22Rv1 (cell line): ENCODE results near the gene ZNF865.

Source experiments
- H3K27ac ChIP-seq: fragments of 450-650 bp; 2 replicates; pipeline ENCODE4 v1.5.1; 2017
- CTCF ChIP-seq: fragments of 450-650 bp; IDR thresholded peaks from 2 replicates; pipeline ENCODE4 v1.5.1; 2017; ENCODE audit warnings: mild to moderate bottlenecking
- ZFX ChIP-seq: fragments of 450-650 bp; IDR thresholded peaks from 2 replicates; pipeline ENCODE4 v1.6.1; 2017; ENCODE audit warnings: antibody characterized with exemption, borderline replicate concordance

Gene ZNF865

GRCh38 chr19:55641426-55642152 is 36.1 kb downstream of the ZNF865 start:
- H3K27ac ChIP-seq: peak overlapping the region; percentile 97
- TF ChIP-seq CTCF (no peak), ZFX (no peak)

DNA sequence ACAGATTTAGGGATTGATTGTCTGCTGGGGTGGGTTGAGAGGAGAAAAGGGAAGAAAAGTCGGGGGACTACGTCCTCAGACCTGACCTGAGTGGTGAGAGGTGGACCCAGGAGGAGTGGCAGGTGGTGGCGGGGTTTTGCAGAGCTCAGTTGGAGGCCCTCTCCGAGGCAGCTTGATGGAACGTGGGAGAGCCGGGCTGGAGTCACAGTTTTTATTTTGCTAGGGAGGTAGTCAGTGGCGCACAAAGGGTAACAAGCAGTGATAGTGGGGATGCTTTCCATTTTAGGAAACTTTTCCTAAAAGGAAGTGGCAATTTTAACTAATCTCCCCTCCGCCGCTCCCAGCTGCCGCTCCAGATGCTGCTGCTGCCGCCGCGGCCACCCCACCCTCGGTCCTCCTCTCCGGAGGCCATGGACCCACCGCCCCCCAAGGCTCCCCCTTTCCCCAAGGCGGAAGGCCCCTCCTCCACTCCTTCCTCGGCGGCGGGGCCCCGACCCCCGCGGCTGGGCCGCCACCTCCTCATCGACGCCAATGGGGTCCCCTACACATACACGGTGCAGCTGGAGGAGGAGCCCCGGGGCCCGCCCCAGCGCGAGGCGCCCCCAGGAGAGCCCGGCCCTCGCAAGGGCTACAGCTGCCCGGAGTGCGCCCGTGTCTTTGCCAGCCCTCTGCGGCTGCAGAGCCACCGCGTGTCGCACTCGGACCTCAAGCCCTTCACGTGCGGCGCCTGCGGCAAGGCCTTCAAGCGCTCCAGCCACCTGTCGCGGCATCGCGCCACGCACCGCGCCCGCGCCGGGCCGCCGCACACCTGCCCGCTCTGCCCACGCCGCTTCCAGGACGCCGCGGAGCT is 36.9 kb downstream of the ZNF865 start:
- peak overlapping the region; percentile 97 for H3K27ac ChIP-seq
- TF ChIP-seq CTCF (no peak), ZFX (no peak)

GRCh38 chr19:55643003-55643886 is 37.8 kb downstream of the ZNF865 start, which contains the start of gene ZNF581:
Gene ZNF581 (plus strand): TSS chr19:55643649. CDS start chr19:55644572, 923 bp downstream.
- TF ChIP-seq CTCF: no peak
- TF ChIP-seq ZFX: no peak
- peak within 1 kb of the TSS; percentile 97 for H3K27ac ChIP-seq

DNA sequence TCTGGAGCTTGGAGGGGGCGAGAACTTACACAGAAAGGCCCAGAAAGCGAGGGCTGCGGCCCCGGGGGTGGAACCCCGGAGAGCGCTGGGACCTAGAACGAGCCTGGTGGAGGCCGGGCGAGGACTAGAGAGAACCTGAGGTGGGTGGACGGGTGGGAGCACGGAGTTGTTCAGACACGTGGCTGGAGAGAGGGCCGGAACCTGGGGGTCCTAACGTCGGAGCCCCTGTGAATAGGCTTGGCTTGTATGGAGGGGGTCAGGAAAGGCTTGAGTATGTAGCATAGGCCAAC is 38.4 kb downstream of the ZNF865 start:
- TF ChIP-seq CTCF: no peak
- no peak for TF ChIP-seq ZFX
- H3K27ac ChIP-seq: peak overlapping the region; percentile 97

DNA sequence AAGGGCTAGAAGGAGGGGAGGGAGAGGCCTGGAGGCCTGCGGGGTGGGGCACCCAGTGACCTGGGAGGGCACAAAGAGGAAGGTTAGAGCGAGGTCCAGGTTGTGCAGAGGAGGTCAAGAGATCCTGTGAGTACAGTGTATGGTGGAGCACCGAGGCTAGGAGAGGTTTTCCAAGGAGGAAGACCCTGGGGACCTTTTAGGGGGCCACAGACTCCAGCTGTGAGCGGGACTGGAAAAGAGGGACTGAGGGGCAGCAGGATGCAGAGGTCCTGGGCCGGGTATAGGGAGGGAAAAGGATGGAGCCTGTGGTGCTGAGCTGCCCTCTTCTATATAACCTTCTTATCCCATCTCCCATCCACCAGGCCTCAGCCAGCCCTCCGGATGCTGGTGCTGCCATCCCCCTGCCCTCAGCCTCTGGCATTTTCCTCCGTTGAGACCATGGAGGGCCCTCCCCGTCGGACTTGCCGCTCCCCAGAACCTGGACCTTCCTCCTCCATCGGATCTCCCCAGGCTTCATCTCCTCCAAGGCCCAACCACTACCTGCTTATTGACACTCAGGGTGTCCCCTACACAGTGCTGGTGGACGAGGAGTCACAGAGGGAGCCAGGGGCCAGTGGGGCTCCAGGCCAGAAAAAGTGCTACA is 38.9 kb downstream of the ZNF865 start:
- H3K27ac ChIP-seq: peak overlapping the region; percentile 97
- no peak for TF ChIP-seq CTCF
- TF ChIP-seq ZFX: no peak

DNA sequence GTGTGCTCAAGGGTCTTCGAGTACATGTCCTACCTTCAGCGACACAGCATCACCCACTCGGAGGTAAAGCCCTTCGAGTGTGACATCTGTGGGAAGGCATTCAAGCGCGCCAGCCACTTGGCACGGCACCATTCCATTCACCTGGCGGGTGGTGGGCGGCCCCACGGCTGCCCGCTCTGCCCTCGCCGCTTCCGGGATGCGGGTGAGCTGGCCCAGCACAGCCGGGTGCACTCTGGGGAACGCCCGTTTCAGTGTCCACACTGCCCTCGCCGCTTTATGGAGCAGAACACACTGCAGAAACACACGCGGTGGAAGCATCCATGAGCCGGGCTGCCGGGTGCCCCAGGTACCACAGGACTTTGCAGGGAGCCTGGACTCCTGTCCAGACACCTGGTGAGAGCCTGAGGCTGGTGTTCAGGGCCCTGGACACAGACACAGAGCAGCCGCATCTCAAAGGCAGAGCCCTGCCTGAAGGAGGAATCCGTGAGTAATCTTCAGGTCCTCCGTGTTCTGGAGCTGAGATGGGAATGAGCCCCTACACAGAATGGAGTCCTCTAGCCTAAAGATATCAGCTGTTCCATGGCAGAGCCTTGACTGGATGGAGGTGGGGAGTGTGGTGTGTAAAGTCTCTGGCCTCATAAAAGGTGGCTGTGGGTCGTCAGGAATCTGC is 39.5 kb downstream of the ZNF865 start:
- peak overlapping the region; percentile 97; the same call in 1 of the 2 replicates for H3K27ac ChIP-seq
- no peak for TF ChIP-seq CTCF
- TF ChIP-seq ZFX: no peak
